PC-9 (cell line): ENCODE data around the gene JAK1. TPM values are rescaled to one million over a fixed set of nuclear protein-coding genes. Genes with fewer than 3 reads are reported as not detected.

Experiments used
- BruUV-seq: library from RNA; stranded (reverse); fragments of 400-500 nt; replicated peaks from 2 replicates; lab custom pipeline; 2021; lab: Mats Ljungman, UMichigan
- CTCF ChIA-PET: fragments of 300-600 bp; sonication (Branson Sonifier 250); formaldehyde crosslinking; loops from one replicate; lab custom pipeline; 2022; ENCODE audit warnings: antibody characterized with exemption; lab: Charles Lee
- POLR2A ChIA-PET: fragments of 300-600 bp; sonication (Branson Sonifier 250); formaldehyde crosslinking; loops from one replicate; lab custom pipeline; 2022; ENCODE audit warnings: antibody characterized with exemption; ENCODE audit not compliant: unreplicated experiment; lab: Charles Lee
- DNase-seq, 2 experiments: peaks; one replicate each; pipeline versions ENCODE4 v3.0.0 to v3.0.0-alpha.2; 2015 to 2022; ENCODE audit warnings: mixed read lengths in 1 of 2
- H2AFZ ChIP-seq: fragments of 200-600 bp; sonication (generic); 2 replicates; pipeline ENCODE4 v1.8.1; 2017; ENCODE audit warnings: antibody characterized with exemption
- H3F3A ChIP-seq: fragments of 200-600 bp; sonication (generic); 2 replicates; pipeline ENCODE4 v1.8.1; 2017; ENCODE audit warnings: antibody characterized with exemption, mild to moderate bottlenecking, low read depth; ENCODE audit not compliant: insufficient read depth
- H3K27ac ChIP-seq: fragments of 200-600 bp; sonication (generic); 2 replicates; pipeline ENCODE4 v1.6.1; 2016; ENCODE audit warnings: mixed run types
- H3K27me3 ChIP-seq: fragments of 200-600 bp; sonication (generic); 2 replicates; pipeline ENCODE4 v1.6.1; 2016; ENCODE audit warnings: low read depth, mixed run types; ENCODE audit not compliant: insufficient read depth
- H3K36me3 ChIP-seq: fragments of 200-600 bp; sonication (generic); 2 replicates; pipeline ENCODE4 v1.6.1; 2016; ENCODE audit warnings: low read depth, mixed run types
- H3K4me1 ChIP-seq: fragments of 200-600 bp; sonication (generic); replicated peaks from 2 replicates; pipeline ENCODE4 v1.6.1; 2016; ENCODE audit warnings: mixed run types; ENCODE audit not compliant: insufficient read depth
- H3K4me2 ChIP-seq: fragments of 200-600 bp; sonication (generic); 2 replicates; pipeline ENCODE4 v1.6.1; 2017; ENCODE audit warnings: mixed run types
- H3K4me3 ChIP-seq: fragments of 200-600 bp; sonication (generic); 2 replicates; pipeline ENCODE4 v1.6.1; 2016; ENCODE audit warnings: mixed run types
- H3K79me2 ChIP-seq: fragments of 200-600 bp; sonication (generic); 2 replicates; pipeline ENCODE4 v1.6.1; 2017; ENCODE audit warnings: low read depth, mixed run types
- H3K9me2 ChIP-seq: fragments of 200-600 bp; sonication (generic); 2 replicates; pipeline ENCODE4 v1.8.1; 2017; ENCODE audit warnings: mild to moderate bottlenecking; ENCODE audit not compliant: insufficient read depth
- H3K9me3 ChIP-seq: fragments of 200-600 bp; sonication (generic); 2 replicates; pipeline ENCODE4 v1.8.1; 2016; ENCODE audit warnings: low read depth; ENCODE audit not compliant: insufficient read depth
- H4K20me1 ChIP-seq: fragments of 200-600 bp; sonication (generic); 2 replicates; pipeline ENCODE4 v1.8.1; 2017; ENCODE audit not compliant: insufficient read depth
- EZH2 ChIP-seq: fragments of 200-600 bp; sonication (generic); IDR thresholded peaks from 2 replicates; pipeline ENCODE4 v1.8.0; 2017; ENCODE audit warnings: antibody characterized with exemption, low read depth
- intact Hi-C: fragments of 100-400 bp; cut with micrococcal nuclease; formaldehyde crosslinking; loops from one replicate; pipeline ENCODE4 v1.10.0; 2022; ENCODE audit not compliant: unreplicated experiment
- total RNA-seq: library from RNA; stranded (reverse); gene quantifications from 2 replicates; pipeline ENCODE4 v1.2.3, GENCODE V29; 2021
- TF ChIP-seq, protein P1 (sequence below): fragments of 200-600 bp; sonication (generic); conservative IDR thresholded peaks from 2 replicates; pipeline ENCODE4 v1.6.1; 2017; ENCODE audit warnings: mixed run types, antibody characterized with exemption, mild to moderate bottlenecking, moderate library complexity

JAK1 gene
- total RNA-seq, 1 experiment from 2014 or later, result 88.5 TPM

DNA sequence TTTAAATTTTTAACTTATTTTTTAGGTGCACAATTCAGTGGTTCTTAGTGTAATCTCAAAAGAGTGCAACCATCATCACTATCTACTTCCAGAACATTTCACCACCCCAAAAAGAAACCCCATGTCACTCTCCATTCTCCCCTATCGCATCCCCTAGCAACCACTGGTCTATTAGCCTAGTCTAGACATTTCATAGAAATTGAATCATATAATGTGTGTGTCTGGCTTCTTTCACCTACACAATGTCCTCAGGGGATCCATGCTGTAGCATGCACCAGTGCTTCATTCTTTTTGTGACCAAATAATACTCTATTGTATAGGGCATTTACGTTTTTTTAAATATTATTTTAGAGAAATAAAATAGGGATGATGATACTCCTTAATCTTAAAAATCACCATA lies 64.7 kb downstream of the JAK1 start:
- BruUV-seq, result no TSS peak
- no peaks in the 10 kb centered on the region for H3K9me3 ChIP-seq
- intact Hi-C loops, result no loop called here
- H3F3A ChIP-seq, result peaks cover 40% of the 10 kb centered on the region
- H3K27me3 ChIP-seq, result no peaks in the 10 kb centered on the region
- DNase-seq, result no peak
- no peaks in the 10 kb centered on the region for H3K36me3 ChIP-seq
- no peak overlapping the region for H3K4me2 ChIP-seq
- no peak overlapping the region for H3K4me3 ChIP-seq
- no peak overlapping the region for H2AFZ ChIP-seq
- no peaks in the 10 kb centered on the region for H3K9me2 ChIP-seq
- peaks cover 71% of the 10 kb centered on the region for H3K79me2 ChIP-seq
- CTCF ChIA-PET, result no interaction called here
- H4K20me1 ChIP-seq, result no peaks in the 10 kb centered on the region
- TF ChIP-seq, protein P1, sequence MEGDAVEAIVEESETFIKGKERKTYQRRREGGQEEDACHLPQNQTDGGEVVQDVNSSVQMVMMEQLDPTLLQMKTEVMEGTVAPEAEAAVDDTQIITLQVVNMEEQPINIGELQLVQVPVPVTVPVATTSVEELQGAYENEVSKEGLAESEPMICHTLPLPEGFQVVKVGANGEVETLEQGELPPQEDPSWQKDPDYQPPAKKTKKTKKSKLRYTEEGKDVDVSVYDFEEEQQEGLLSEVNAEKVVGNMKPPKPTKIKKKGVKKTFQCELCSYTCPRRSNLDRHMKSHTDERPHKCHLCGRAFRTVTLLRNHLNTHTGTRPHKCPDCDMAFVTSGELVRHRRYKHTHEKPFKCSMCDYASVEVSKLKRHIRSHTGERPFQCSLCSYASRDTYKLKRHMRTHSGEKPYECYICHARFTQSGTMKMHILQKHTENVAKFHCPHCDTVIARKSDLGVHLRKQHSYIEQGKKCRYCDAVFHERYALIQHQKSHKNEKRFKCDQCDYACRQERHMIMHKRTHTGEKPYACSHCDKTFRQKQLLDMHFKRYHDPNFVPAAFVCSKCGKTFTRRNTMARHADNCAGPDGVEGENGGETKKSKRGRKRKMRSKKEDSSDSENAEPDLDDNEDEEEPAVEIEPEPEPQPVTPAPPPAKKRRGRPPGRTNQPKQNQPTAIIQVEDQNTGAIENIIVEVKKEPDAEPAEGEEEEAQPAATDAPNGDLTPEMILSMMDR, result no peak
- TF ChIP-seq EZH2, result no peak
- H3K4me1 ChIP-seq, result peaks cover 45% of the 10 kb centered on the region
- no peak overlapping the region for H3K27ac ChIP-seq
- POLR2A ChIA-PET, result no interaction called here

- no peaks in the 10 kb centered on the region for H3K9me3 ChIP-seq
- no peaks in the 10 kb centered on the region for H3K27me3 ChIP-seq
- no peak overlapping the region for H2AFZ ChIP-seq
- TF ChIP-seq, protein P1, result no peak
- no peak for TF ChIP-seq EZH2
- no peak overlapping the region for H3K27ac ChIP-seq
- peaks cover 71% of the 10 kb centered on the region for H3K79me2 ChIP-seq
- POLR2A ChIA-PET, result no interaction called here
- no peaks in the 10 kb centered on the region for H3K9me2 ChIP-seq
- intact Hi-C loops, result no loop called here
- DNase-seq, result no peak
- H3K4me2 ChIP-seq, result no peak overlapping the region
- H3K4me1 ChIP-seq, result peaks cover 46% of the 10 kb centered on the region
- peaks cover 47% of the 10 kb centered on the region for H3F3A ChIP-seq
- no peaks in the 10 kb centered on the region for H4K20me1 ChIP-seq
- CTCF ChIA-PET, result no interaction called here
- BruUV-seq, result no TSS peak
- H3K36me3 ChIP-seq, result no peaks in the 10 kb centered on the region
- no peak overlapping the region for H3K4me3 ChIP-seq
Measured at GRCh38 chr1:64900916-64901315, 65.4 kb downstream of the JAK1 start.

GRCh38 chr1:64898107-64898861 lies 68.1 kb downstream of the JAK1 start:
- H3K79me2 ChIP-seq, result peaks cover 77% of the 10 kb centered on the region
- TSS peak; percentile 54 for BruUV-seq
- TF ChIP-seq EZH2, result no peak
- TF ChIP-seq, protein P1, result no peak

More at GRCh38 chr1:64898107-64898861, 68.1 kb downstream of the JAK1 start:
- no peak overlapping the region; the same call in 1 of the 2 replicates for H3K4me3 ChIP-seq
- no peaks in the 10 kb centered on the region for H3K36me3 ChIP-seq
- no peaks in the 10 kb centered on the region for H3K9me2 ChIP-seq
- DNase-seq, result peak; percentile 86 to 99
- H3K4me2 ChIP-seq, result peak overlapping the region; percentile 84
- peaks cover 47% of the 10 kb centered on the region for H3F3A ChIP-seq
- peak overlapping the region; percentile 95 for H3K27ac ChIP-seq
- H3K4me1 ChIP-seq, result peaks cover 46% of the 10 kb centered on the region
- H3K9me3 ChIP-seq, result no peaks in the 10 kb centered on the region
- no peak overlapping the region for H2AFZ ChIP-seq
- ChIA-PET CTCF (interaction anchor here (0.8 kb wide), 1 partner anchor 54 kb away, joined by 3 read pairs; no protein-coding TSS in a partner anchor), POLR2A (interaction anchor here (0.5 to 1.0 kb wide), 8 partner anchors 10 to 600 kb away, joined by 3 to 10 read pairs (median 4); partner anchors contain the start of genes LEPR and LEPROT)
- H4K20me1 ChIP-seq, result peaks cover 3% of the 10 kb centered on the region; the same call in 1 of the 2 replicates
- no peaks in the 10 kb centered on the region for H3K27me3 ChIP-seq
- intact Hi-C loops, result loop anchor here (1.0 to 5.0 kb wide), 6 partner anchors 19 to 555 kb away; partner anchors contain the start of genes JAK1, LEPR and LEPROT
